HG02759 (cell line): ENCODE results near the gene DNAJB1.
"Not testable (repeated sequence)": the region's sequence is repeated elsewhere in the genome, so short reads cannot be mapped to it uniquely, and the experiment has no call there.

Experiments
- ATAC-seq: cut with Tn5 transposase; IDR thresholded peaks from one replicate; pipeline ENCODE4 v1.9.1; 2021; ENCODE audit warnings: mild to moderate bottlenecking, moderate library complexity; ENCODE audit not compliant: unreplicated experiment

Gene DNAJB1

DNA sequence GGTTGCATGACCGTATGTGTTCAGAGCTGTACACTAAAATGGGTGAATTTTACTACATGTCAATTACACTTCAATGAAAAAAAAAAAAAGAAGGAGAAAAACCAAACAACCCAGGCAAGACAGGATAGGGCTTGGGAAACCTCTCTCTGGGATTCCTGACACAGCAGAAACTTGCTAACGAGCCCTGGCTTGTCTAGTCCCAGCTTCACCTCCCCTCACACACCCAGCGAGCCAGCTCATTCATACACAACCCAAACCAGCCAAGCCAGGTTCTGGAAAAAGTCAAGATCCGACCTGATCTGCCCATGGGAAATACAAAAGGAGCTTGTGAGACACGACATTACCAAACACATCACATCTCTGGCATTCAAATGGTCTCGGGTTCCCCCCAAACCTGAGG lies 7.5 kb upstream of the DNAJB1 start:
- no peak for ATAC-seq

DNA sequence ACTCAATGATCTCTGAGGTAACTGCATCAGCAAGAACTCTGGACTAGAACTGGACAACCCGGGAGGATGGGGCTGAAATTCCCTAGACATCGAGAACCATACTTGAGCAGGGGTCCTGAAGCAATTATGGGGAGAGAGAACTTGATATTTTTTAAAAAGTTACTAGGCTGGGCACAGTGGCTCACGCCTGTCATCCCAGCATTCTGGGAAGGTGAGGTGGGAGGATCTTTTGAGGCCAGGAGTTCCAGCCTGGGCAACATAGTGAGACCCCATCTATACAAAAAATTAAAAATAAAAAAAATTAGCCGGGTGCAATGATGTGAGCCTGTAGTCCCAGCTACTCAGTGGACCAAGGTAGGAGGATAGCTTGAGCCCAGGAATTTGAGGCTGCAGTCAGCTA lies 2.3 kb upstream of the DNAJB1 start:
- ATAC-seq: no peak

GRCh38 chr19:14519860-14520407 lies 1.7 kb upstream of the DNAJB1 start:
- ATAC-seq: no peak

DNA sequence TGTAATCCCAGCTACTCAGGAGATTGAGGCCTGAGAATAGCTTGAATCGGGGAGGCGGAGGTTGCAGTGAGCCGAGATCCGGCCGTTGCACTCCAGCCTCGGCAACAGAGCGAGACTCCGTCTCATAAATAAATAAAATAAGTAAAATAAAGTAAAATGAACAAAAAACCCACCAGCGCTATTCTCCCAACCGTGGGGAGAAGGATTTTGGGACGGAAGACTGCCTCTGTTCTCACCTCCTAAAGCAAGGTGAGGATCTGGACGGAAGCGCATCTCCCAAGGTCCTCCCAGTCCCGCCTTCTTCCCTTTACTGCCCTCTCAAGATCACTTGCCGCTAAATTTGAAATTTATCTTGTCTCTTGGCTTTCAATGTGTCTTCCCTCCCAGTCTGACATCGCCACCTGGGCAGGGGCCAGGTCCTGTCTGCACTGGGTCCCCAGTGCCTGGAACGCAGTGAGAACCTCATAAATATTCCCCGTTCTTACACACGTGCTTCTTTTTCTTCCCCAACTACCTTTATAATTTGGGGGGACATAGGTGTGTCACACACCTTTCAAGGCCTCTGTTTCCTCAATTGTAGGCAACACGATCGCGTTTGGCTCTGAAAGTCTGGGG lies 1.2 kb upstream of the DNAJB1 start:
- ATAC-seq: no peak

- ATAC-seq: no peak
Measured at GRCh38 chr19:14517446-14517839, 754 bp downstream of the DNAJB1 start.

- no peak for ATAC-seq
Measured at GRCh38 chr19:14516746-14517438, 1.3 kb downstream of the DNAJB1 start.

DNA sequence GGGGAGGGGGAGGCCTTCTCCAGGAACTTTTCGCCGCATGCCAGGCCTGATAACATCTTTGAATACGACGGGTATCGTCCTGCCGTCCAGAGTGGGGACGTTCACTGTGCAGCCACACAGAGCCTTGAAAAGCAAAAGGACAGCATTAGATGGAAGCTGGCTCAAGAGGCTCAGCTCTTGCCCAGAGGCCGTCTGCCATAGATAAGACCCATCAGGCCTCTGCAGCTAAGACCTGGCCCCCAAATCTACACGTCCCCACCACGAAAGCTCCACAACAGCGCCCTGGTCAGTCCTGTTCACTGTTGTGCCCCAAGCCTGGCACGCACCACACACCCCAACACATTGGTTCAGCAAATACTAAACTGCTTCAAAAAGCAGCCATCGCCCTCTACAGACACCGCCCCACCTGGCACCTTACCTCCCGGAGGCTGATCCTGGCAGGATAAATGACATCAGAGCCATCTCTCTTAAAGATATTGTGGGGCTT lies 2.1 kb downstream of the DNAJB1 start:
- no peak for ATAC-seq

- ATAC-seq: no peak
Measured at GRCh38 chr19:14515501-14516047, 2.6 kb downstream of the DNAJB1 start.

DNA sequence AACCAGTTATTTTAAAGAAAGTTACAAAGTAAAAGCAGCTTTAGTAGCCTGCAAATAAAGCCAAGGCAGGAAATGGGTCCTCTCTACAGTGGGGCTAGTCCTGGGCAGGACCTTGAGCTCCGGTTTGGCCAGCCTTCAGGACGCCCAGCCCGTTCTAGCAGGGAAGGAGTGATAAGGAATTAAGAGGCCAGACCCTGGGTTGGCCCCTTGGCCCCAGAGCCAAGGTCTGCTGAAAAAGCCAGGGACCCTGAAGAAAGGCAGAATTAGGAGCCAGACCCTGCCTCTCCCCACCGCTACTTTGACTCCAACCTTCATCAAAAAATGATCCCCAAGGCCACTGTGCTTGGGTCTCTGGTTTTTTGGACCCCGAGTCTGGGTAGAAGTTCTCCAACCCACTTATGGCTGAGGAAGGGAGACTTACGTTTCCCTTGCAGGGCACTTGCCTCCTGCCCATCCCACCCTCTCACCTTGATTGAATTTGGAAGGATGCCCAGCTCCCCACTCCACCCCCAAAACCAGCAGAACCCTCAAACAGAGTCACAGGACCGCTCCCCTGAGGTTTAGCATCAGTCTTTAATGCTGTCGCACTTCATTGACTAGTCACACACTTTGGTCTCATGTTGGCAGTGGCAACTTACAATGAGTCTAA lies 3.9 kb downstream of the DNAJB1 start:
- ATAC-seq: no peak

DNA sequence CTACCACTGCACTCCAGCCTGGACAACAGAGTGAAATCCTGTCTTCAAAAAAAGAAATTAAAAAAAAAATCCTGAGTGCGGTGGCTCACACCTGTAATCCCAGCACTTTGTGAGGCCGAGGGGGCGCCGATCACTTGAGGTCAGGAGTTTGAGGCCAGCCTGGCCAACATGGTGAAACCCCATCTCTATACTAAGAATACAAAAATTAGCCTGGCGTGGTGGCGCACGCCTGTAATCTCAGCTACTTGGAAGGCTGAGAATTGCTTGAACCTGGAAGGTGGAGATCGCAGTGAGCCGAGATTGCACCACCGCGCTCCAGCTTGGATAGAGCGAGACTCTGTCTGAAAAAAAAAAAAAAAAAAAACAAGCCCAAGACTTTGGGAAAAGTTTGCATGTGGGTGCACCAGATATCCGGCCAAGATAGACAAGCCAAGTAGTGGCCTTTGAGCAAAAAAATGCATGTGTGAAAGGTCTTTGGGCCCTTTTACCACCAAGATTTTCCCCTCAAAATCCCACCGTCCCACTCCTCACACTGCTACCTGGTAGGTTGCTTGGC lies 5.7 kb downstream of the DNAJB1 start:
- no peak for ATAC-seq

DNA sequence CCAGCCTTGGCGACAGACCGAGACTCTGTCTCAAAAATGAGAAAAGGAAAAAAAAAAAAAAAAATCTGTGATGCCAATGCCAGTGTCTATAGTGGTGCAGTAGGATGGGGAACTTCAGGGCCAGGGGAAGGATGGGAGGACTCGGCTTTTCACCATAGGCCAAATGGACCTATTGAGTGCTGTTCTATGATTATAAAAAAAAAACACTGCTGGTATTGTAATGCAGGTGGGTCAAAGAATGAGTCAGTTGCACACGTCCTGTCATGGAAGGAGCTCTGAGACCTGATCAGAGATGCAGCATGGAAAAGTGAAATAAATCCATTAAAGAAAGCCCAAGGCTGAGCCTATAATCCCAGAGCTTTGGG lies 7.0 kb downstream of the DNAJB1 start:
- no peak for ATAC-seq

GRCh38 chr19:14510311-14511228 lies 7.6 kb downstream of the DNAJB1 start:
- ATAC-seq: no peak

DNA sequence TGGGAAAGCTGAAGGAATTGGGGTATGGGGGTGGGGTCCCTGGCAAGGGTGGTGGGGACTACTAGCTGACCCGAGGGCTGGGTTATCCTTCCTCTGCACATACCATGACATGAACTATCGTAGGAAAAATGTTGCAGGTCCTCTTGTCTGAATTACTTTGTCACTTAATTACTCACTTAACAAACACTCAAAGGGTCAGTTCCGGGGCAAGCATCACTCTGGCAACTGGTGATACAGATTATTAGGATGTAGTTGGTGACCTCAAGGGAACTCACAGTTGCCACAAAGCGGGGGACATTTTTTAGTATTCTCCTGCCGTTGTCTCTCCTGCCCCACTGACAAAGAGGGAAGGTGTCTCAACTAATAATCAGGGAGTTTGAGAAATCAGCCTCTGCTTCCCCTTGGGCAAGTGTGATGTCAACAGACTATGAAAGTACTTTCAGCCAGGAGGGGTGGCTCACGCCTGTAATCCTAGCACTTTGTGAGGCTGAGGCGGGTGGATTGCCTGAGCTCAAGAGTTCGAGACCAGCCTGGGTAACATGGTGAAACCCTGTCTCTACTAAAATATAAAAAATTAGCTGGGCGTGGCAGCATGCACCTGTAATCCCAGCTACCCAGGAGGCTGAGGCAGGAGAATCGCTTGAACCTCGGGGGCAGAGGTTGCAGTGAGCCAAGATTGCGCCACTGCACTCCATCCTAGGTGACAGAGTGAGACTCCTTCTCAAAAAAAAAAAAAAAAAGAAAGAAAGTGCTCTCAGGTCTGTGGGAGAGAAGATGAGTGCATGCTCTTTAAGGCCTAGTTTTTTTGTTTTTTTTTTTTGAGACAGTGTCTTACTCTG lies 10.3 kb downstream of the DNAJB1 start:
- ATAC-seq: no peak

- ATAC-seq: no peak
Measured at GRCh38 chr19:14505488-14506239, 12.5 kb downstream of the DNAJB1 start.

DNA sequence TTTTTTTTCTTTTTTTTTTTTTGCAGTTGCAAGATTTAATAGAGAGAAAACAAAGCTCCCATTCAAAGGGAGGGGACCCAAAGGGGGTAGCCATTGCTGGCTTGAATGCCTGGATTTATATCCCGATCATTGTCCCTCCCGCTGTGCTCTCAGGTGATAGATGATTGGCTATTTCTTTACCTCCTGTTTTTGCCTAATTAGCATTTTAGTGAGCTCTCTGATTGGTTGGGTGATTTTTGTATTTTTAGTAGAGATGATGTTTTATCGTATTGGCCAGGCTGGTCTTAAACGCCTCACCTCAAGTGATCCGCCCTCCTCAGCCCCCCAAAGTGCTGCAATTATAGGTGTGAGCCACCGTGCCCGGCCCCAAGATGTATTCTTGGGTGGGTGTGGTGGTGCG lies 13.6 kb downstream of the DNAJB1 start:
- not testable (repeated sequence) for ATAC-seq

DNA sequence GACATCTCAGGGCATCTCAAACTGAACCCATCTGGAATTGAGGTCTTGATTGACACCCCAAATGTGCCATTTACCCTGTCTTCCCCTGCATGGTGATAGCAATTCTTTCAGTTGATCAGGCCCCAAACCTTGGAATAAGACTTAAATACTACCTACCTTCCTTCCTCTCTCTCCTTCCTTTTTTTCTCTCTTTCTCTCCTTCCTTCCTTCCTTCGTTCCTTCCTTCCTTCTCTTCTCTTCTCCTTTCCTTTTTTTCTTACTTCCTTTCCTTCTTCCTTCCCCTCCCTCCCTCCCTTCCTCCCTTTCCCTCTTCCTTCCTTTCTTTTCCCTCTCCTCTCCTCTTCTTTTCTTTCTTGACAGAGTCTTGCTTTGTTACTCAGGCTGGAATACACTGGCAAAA lies 14.9 kb downstream of the DNAJB1 start:
- no peak for ATAC-seq

DNA sequence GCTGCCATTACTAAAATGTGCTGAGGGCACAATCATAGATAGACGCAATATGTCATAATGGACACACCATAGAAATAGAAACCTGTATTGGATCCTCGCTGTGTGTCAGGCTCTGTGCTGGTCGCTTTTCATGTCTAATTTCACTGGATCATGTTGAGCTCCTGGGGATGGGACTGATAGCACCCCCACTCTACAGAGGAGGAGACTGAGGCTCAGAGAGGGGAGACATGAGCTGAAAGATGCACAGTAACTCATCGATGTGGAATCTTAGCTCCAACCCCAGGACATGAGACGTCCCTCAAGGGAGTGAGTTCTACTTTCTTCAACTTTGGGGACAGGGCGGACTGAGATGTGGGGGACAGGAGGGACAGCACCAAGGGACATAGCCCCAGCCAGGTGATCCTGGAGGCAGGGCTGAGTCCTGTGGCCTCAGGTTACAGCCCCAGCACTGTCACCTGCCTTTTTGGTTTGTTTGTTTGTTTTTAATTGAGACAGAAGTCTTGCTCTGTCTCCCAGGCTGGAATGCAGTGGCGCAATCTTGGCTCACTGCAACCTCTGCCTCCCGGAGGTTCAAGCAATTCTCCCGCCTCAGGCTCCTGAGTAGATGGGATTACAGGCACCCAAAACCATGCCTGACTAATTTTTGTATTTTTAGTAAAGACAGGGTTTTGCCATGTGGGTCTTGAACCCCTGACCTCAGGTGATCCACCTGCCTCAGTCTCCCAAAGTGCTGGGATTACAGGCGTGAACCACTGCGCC lies 15.7 kb downstream of the DNAJB1 start:
- ATAC-seq: no peak
